Measurements from ENCODE around the gene ATP5F1D. TPM values are rescaled to one million over a fixed set of nuclear protein-coding genes. Genes with fewer than 3 reads are reported as not detected.

ATP5F1D gene
- total RNA-seq, 4 donors from 2014 or later: 47.9 to 118 (median 66.1) TPM

DNA sequence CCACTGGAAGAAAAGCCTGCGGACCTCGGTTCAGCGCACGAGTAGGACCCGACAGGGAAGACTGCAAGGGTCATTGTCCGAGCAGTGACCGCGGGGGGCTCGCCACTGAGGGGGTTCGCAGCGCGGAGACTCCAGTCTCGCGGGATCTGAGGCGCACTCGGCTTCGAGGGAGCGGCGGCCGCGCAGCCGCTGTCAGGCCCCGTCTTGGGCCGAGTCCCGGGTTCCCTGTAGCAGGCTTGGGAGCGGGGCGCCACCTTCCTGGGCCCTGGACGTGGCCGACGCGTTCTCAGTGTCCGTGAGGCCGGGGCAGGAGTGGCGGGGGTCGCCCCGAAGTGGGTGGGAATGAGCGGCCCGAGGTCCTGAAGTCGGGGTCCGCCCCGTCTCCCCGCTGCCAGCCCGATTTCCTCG, 33.3 kb downstream of the ATP5F1D start:
- no peak for TF ChIP-seq CTCF (IDR thresholded peaks at IDR 0.05; ENCODE audit: low read depth)

- TF ChIP-seq CTCF (IDR thresholded peaks at IDR 0.05; ENCODE audit: low read depth): no peak
Measured at GRCh38 chr19:1275260-1275975, 33.9 kb downstream of the ATP5F1D start, which contains the start of gene FAM174C. Gene FAM174C (plus strand): TSS chr19:1275530. CDS start chr19:1275550, 20 bp downstream.

GRCh38 chr19:1275976-1276627, 34.6 kb downstream of the ATP5F1D start:
- no peak for TF ChIP-seq CTCF (IDR thresholded peaks at IDR 0.05; ENCODE audit: low read depth)

DNA sequence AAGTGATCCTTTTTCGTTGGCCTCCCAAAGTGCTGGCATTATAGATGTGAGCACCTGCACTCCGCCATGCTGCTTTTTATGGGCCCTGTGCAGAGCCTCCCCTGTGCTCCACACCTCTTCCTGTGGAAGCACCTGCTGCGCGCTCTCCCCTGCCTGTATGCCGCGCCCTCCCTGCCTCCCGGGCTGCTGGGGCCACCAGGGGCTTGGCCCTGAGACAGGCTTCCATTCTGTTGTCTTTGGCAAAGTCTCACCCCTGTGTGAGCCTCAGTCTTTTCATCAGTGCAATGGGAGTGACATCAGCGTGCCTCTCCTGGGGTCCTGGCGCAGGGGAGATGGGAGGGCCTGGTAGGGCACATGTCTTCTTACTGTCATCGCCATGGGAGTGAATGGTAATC, 35.1 kb downstream of the ATP5F1D start:
- no peak for TF ChIP-seq CTCF (IDR thresholded peaks at IDR 0.05; ENCODE audit: low read depth)

GRCh38 chr19:1277061-1277460, 35.5 kb downstream of the ATP5F1D start:
- no peak for TF ChIP-seq CTCF (IDR thresholded peaks at IDR 0.05; ENCODE audit: low read depth)

DNA sequence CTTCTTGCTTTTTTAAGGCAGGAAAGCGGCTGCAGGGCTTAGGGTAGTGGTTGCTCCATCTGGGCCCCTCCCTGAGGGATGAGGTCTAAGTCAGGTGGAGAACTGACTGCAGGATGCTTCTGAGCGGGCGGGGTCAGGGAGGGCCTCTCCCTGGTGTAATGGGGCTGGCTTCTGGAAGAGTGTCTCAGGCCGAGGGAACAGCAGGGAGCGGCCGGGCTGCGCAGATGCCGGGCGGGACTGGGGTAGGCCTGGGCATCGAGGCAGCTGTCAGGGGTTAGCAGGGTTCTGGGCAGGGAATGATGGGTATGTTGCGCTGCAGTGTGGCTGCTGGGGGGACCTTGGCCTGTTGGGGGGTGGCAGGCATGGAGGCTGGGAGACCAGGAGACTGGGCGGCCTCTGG, 36.5 kb downstream of the ATP5F1D start:
- no peak for TF ChIP-seq CTCF (IDR thresholded peaks at IDR 0.05; ENCODE audit: low read depth)
